HEK293 (cell line): ENCODE data around the gene SAMD14.
A peak's percentile ranks its signal among the peaks of the same experiment; 100 is the strongest.

Source experiments
- HOXD13 ChIP-seq: sonication (generic); formaldehyde crosslinking; IDR thresholded peaks from 2 replicates; pipeline ENCODE4 v1.8.0; 2022; ENCODE audit warnings: missing genetic modification reagents, borderline replicate concordance
- KLF10 ChIP-seq: fragments of 450-650 bp; IDR thresholded peaks from 2 replicates; pipeline ENCODE4 v1.5.1; 2018; ENCODE audit warnings: missing biosample characterization, mild to moderate bottlenecking, missing genetic modification characterization
- KLF7 ChIP-seq: fragments of 450-650 bp; formaldehyde crosslinking; IDR thresholded peaks from 2 replicates; pipeline ENCODE4 v1.5.1; 2016; ENCODE audit warnings: missing biosample characterization, missing genetic modification characterization, borderline replicate concordance
- SETDB1 ChIP-seq: IDR thresholded peaks from one replicate; pipeline ENCODE4 v1.6.1; 2017; ENCODE audit warnings: mild to moderate bottlenecking, low read length, moderate library complexity, mixed read lengths; ENCODE audit not compliant: insufficient read length
- WT1 ChIP-seq: fragments of 450-650 bp; formaldehyde crosslinking; IDR thresholded peaks from 2 replicates; pipeline ENCODE4 v1.5.1; 2016; ENCODE audit warnings: missing biosample characterization, missing genetic modification characterization
- ZBTB20 ChIP-seq: fragments of 450-650 bp; formaldehyde crosslinking; IDR thresholded peaks from 2 replicates; pipeline ENCODE4 v1.5.1; 2016; ENCODE audit warnings: missing biosample characterization, missing genetic modification characterization
- ZBTB8A ChIP-seq: fragments of 450-650 bp; formaldehyde crosslinking; IDR thresholded peaks from 2 replicates; pipeline ENCODE4 v1.5.1; 2016; ENCODE audit warnings: missing biosample characterization, missing genetic modification characterization
- ZIC2 ChIP-seq: fragments of 450-650 bp; formaldehyde crosslinking; IDR thresholded peaks from 2 replicates; pipeline ENCODE4 v1.5.1; 2016; ENCODE audit warnings: missing biosample characterization, missing genetic modification characterization
- ZNF112 ChIP-seq: fragments of 450-650 bp; formaldehyde crosslinking; IDR thresholded peaks from 2 replicates; pipeline ENCODE4 v1.5.0; 2017; ENCODE audit warnings: missing biosample characterization, missing genetic modification characterization
- ZNF140 ChIP-seq: fragments of 450-650 bp; formaldehyde crosslinking; IDR thresholded peaks from 2 replicates; pipeline ENCODE4 v1.5.1; 2016; ENCODE audit warnings: missing biosample characterization, missing genetic modification characterization
- ZNF19 ChIP-seq: fragments of 450-650 bp; formaldehyde crosslinking; IDR thresholded peaks from 2 replicates; pipeline ENCODE4; 2016; ENCODE audit warnings: missing biosample characterization, missing genetic modification characterization, low read depth
- ZNF23 ChIP-seq: fragments of 450-650 bp; formaldehyde crosslinking; IDR thresholded peaks from 2 replicates; pipeline ENCODE4 v1.5.1; 2016; ENCODE audit warnings: missing biosample characterization, missing genetic modification characterization, borderline replicate concordance
- ZNF274 ChIP-seq, 2 experiments: fragments of 200-500 bp in 1 of 2; fragments of 450-650 bp in 1 of 2; sonication (Bioruptor generic) in 1 of 2; formaldehyde crosslinking in 1 of 2; IDR thresholded peaks; 2 replicates each; pipeline versions ENCODE4 v1.5.1 to v1.6.1; 2014 to 2016; ENCODE audit warnings: borderline replicate concordance in 1 of 2, inconsistent platforms in 1 of 2, low read length in 1 of 2, missing biosample characterization in 1 of 2, missing genetic modification characterization in 1 of 2
- ZNF280D ChIP-seq: fragments of 450-650 bp; formaldehyde crosslinking; IDR thresholded peaks from 2 replicates; pipeline ENCODE4 v1.5.1; 2016; ENCODE audit warnings: missing biosample characterization, missing genetic modification characterization
- ZNF335 ChIP-seq: fragments of 450-650 bp; formaldehyde crosslinking; conservative IDR thresholded peaks from 2 replicates; pipeline ENCODE4 v1.5.1; 2016; ENCODE audit warnings: missing biosample characterization, missing genetic modification characterization
- ZNF341 ChIP-seq: fragments of 450-650 bp; formaldehyde crosslinking; IDR thresholded peaks from 2 replicates; pipeline ENCODE4; 2016; ENCODE audit warnings: low read depth, missing biosample characterization, missing genetic modification characterization
- ZNF350 ChIP-seq: fragments of 450-650 bp; formaldehyde crosslinking; IDR thresholded peaks from 2 replicates; pipeline ENCODE4 v1.5.0; 2017; ENCODE audit warnings: missing biosample characterization, mild to moderate bottlenecking, missing genetic modification characterization
- ZNF416 ChIP-seq: fragments of 450-650 bp; formaldehyde crosslinking; IDR thresholded peaks from 2 replicates; pipeline ENCODE4 v1.5.1; 2016; ENCODE audit warnings: missing biosample characterization, missing genetic modification characterization
- ZNF544 ChIP-seq: fragments of 450-650 bp; formaldehyde crosslinking; IDR thresholded peaks from 2 replicates; pipeline ENCODE4 v1.5.0; 2017; ENCODE audit warnings: missing biosample characterization, missing genetic modification characterization
- ZNF560 ChIP-seq: fragments of 450-650 bp; formaldehyde crosslinking; IDR thresholded peaks from 2 replicates; pipeline ENCODE4 v1.5.1; 2017; ENCODE audit warnings: missing biosample characterization, missing genetic modification characterization, borderline replicate concordance
- ZNF585B ChIP-seq: fragments of 450-650 bp; formaldehyde crosslinking; IDR thresholded peaks from 2 replicates; pipeline ENCODE4 v1.5.1; 2016; ENCODE audit warnings: missing biosample characterization, missing genetic modification characterization
- ZNF610 ChIP-seq: fragments of 450-650 bp; formaldehyde crosslinking; IDR thresholded peaks from 2 replicates; pipeline ENCODE4 v1.5.1; 2016; ENCODE audit warnings: missing biosample characterization, missing genetic modification characterization, borderline replicate concordance
- ZNF660 ChIP-seq: fragments of 450-650 bp; IDR thresholded peaks from 2 replicates; pipeline ENCODE4 v1.5.1; 2018; ENCODE audit warnings: missing biosample characterization, mild to moderate bottlenecking, missing genetic modification characterization
- ZNF701 ChIP-seq: fragments of 450-650 bp; formaldehyde crosslinking; IDR thresholded peaks from 2 replicates; pipeline ENCODE4 v1.5.1; 2016; ENCODE audit warnings: missing biosample characterization, missing genetic modification characterization
- ZSCAN18 ChIP-seq: fragments of 450-650 bp; formaldehyde crosslinking; IDR thresholded peaks from 2 replicates; pipeline ENCODE4 v1.5.1; 2016; ENCODE audit warnings: missing biosample characterization, missing genetic modification characterization
- ZSCAN30 ChIP-seq: fragments of 450-650 bp; IDR thresholded peaks from 2 replicates; pipeline ENCODE4 v1.5.1; 2018; ENCODE audit warnings: missing biosample characterization, mild to moderate bottlenecking, missing genetic modification characterization, moderate library complexity
- TF ChIP-seq, protein P1 (sequence below): sonication (generic); formaldehyde crosslinking; IDR thresholded peaks from 2 replicates; pipeline ENCODE4 v1.8.1; 2022; ENCODE audit warnings: mild to moderate bottlenecking, moderate library complexity, missing genetic modification reagents
- TF ChIP-seq, protein P2 (sequence below): fragments of 450-650 bp; formaldehyde crosslinking; IDR thresholded peaks from 2 replicates; pipeline ENCODE4 v1.5.1; 2016; ENCODE audit warnings: missing biosample characterization, missing genetic modification characterization
- TF ChIP-seq, protein P3 (sequence below): fragments of 450-650 bp; formaldehyde crosslinking; IDR thresholded peaks from 2 replicates; pipeline ENCODE4 v1.5.1; 2016; ENCODE audit warnings: missing biosample characterization, missing genetic modification characterization

The SAMD14 gene

DNA sequence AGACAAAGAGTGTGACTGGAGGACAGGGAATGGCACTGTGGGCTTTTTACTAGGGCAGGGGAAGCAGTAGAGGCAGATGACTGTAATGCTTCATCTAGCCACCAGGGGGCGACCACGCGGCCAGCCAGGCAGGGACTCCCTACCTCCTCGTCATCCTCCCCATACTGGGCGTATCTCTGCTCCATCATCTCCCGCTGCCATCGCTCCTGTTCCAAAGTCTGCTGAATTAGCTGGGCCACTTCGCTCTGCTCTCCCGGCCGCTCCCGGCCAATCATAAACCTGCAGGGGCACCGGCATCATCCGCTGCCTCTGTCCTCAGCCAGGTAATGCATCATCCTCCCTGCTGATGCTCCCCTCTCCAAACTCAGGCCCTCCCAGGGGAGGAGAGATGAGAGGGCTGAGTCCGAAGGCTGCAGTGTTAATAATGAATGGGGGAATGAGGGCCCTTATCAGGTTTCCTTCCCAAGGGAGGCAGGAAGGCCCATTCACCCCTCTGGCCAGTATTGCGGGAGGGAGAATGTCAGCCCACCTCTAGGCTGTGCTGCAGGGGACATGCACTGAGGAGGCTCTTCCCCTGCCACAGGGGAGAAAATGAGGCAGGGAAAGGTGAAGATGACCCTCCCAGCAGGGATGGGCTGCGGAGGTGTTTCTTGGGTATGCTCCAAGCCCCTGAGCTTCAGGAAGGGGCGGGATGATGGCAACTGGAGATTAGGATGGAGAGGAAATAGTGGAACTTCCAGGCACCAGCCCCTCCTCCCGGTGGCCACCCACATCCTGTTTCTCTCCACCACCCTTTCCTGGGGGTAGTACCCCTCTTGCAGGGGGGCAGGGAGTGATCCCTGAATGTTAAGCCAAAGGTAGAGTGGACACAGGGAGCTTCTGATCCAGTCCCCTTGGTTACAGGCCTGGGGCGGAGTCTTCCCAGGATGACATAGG is 10.3 kb upstream of the SAMD14 start (continued):
- TF ChIP-seq, protein P1, sequence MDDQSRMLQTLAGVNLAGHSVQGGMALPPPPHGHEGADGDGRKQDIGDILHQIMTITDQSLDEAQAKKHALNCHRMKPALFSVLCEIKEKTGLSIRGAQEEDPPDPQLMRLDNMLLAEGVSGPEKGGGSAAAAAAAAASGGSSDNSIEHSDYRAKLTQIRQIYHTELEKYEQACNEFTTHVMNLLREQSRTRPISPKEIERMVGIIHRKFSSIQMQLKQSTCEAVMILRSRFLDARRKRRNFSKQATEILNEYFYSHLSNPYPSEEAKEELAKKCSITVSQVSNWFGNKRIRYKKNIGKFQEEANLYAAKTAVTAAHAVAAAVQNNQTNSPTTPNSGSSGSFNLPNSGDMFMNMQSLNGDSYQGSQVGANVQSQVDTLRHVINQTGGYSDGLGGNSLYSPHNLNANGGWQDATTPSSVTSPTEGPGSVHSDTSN, result no peak
- TF ChIP-seq WT1 (tag by site-specific recombination) (peak; percentile 92), ZNF280D (tag by site-specific recombination) (no peak), ZSCAN30 (tag by site-specific recombination) (0 out of 2 replicates have a peak, but pooled peaks have one; percentile 25), ZNF350 (tag by site-specific recombination) (no peak), ZNF416 (no peak), ZNF341 (peak; percentile 68), ZNF660 (tag by site-specific recombination) (no peak; the same call in 1 of the 2 replicates), ZNF112 (tag by site-specific recombination) (no peak), ZNF23 (tag by site-specific recombination) (no peak), KLF10 (tag by site-specific recombination) (no peak), ZNF544 (tag by site-specific recombination) (no peak), ZBTB20 (tag by site-specific recombination) (no peak), ZSCAN18 (tag by site-specific recombination) (no peak), ZNF140 (tag by site-specific recombination) (peak; percentile 98), ZNF610 (tag by site-specific recombination) (peak; percentile 97), ZNF560 (tag by site-specific recombination) (no peak), ZNF274 (IDR thresholded peaks at IDR 0.05; ENCODE audit: low read length) (no peak), ZNF274 (tag by site-specific recombination; IDR thresholded peaks at IDR 0.05; ENCODE audit: borderline replicate concordance) (no peak), ZNF585B (tag by site-specific recombination) (no peak), ZNF335 (tag by site-specific recombination) (no peak), ZNF701 (tag by site-specific recombination) (no peak), SETDB1 (peak; percentile 46), ZNF19 (tag by site-specific recombination) (no peak), ZIC2 (tag by site-specific recombination) (peak; percentile 95), HOXD13 (CRISPR knock-in tag) (no peak), KLF7 (tag by site-specific recombination) (no peak), ZBTB8A (tag by site-specific recombination) (peak; percentile 87)
- TF ChIP-seq, protein P2, sequence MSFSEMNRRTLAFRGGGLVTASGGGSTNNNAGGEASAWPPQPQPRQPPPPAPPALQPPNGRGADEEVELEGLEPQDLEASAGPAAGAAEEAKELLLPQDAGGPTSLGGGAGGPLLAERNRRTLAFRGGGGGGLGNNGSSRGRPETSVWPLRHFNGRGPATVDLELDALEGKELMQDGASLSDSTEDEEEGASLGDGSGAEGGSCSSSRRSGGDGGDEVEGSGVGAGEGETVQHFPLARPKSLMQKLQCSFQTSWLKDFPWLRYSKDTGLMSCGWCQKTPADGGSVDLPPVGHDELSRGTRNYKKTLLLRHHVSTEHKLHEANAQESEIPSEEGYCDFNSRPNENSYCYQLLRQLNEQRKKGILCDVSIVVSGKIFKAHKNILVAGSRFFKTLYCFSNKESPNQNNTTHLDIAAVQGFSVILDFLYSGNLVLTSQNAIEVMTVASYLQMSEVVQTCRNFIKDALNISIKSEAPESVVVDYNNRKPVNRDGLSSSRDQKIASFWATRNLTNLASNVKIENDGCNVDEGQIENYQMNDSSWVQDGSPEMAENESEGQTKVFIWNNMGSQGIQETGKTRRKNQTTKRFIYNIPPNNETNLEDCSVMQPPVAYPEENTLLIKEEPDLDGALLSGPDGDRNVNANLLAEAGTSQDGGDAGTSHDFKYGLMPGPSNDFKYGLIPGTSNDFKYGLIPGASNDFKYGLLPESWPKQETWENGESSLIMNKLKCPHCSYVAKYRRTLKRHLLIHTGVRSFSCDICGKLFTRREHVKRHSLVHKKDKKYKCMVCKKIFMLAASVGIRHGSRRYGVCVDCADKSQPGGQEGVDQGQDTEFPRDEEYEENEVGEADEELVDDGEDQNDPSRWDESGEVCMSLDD (tag by site-specific recombination), result no peak
- TF ChIP-seq, protein P3, sequence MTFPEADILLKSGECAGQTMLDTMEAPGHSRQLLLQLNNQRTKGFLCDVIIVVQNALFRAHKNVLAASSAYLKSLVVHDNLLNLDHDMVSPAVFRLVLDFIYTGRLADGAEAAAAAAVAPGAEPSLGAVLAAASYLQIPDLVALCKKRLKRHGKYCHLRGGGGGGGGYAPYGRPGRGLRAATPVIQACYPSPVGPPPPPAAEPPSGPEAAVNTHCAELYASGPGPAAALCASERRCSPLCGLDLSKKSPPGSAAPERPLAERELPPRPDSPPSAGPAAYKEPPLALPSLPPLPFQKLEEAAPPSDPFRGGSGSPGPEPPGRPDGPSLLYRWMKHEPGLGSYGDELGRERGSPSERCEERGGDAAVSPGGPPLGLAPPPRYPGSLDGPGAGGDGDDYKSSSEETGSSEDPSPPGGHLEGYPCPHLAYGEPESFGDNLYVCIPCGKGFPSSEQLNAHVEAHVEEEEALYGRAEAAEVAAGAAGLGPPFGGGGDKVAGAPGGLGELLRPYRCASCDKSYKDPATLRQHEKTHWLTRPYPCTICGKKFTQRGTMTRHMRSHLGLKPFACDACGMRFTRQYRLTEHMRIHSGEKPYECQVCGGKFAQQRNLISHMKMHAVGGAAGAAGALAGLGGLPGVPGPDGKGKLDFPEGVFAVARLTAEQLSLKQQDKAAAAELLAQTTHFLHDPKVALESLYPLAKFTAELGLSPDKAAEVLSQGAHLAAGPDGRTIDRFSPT (tag by site-specific recombination), result peak; percentile 46; the same call in 1 of the 2 replicates
